GM18508 (cell line): ENCODE measurements around the gene CDYL2.

Experiments used
- ATAC-seq: cut with Tn5 transposase; IDR thresholded peaks from one replicate; pipeline ENCODE4 v1.9.1; 2021; ENCODE audit warnings: moderate number of reproducible peaks; ENCODE audit not compliant: insufficient read depth, unreplicated experiment

Gene CDYL2

GRCh38 chr16:80640316-80640715 is 164.1 kb downstream of the CDYL2 start:
- ATAC-seq: no peak

GRCh38 chr16:80639636-80640035 is 164.8 kb downstream of the CDYL2 start:
- ATAC-seq: no peak

- ATAC-seq: no peak
Measured at GRCh38 chr16:80637621-80638020, 166.8 kb downstream of the CDYL2 start.

GRCh38 chr16:80631581-80631980 is 172.8 kb downstream of the CDYL2 start:
- no peak for ATAC-seq

GRCh38 chr16:80628254-80628653 is 176.1 kb downstream of the CDYL2 start:
- ATAC-seq: no peak

- ATAC-seq: peak; percentile 99
Measured at GRCh38 chr16:80627108-80627507, 177.3 kb downstream of the CDYL2 start.

GRCh38 chr16:80623376-80623775 is 181.0 kb downstream of the CDYL2 start:
- ATAC-seq: no peak

GRCh38 chr16:80622007-80622406 is 182.4 kb downstream of the CDYL2 start:
- no peak for ATAC-seq

- no peak for ATAC-seq
Measured at GRCh38 chr16:80620736-80621605, 183.4 kb downstream of the CDYL2 start.

GRCh38 chr16:80619824-80620223 is 184.6 kb downstream of the CDYL2 start:
- no peak for ATAC-seq

- ATAC-seq: no peak
Measured at GRCh38 chr16:80618862-80619648, 185.3 kb downstream of the CDYL2 start.

GRCh38 chr16:80616362-80616761 is 188.0 kb downstream of the CDYL2 start:
- no peak for ATAC-seq

- no peak for ATAC-seq
Measured at GRCh38 chr16:80615735-80616134, 188.7 kb downstream of the CDYL2 start.

- ATAC-seq: no peak
Measured at GRCh38 chr16:80614908-80615671, 189.3 kb downstream of the CDYL2 start.

GRCh38 chr16:80612461-80613017 is 191.9 kb downstream of the CDYL2 start:
- no peak for ATAC-seq

- no peak for ATAC-seq
Measured at GRCh38 chr16:80611930-80612327, 192.5 kb downstream of the CDYL2 start.

GRCh38 chr16:80611171-80611929 is 193.0 kb downstream of the CDYL2 start:
- no peak for ATAC-seq

- ATAC-seq: no peak
Measured at GRCh38 chr16:80610481-80611156, 193.8 kb downstream of the CDYL2 start.

- ATAC-seq: no peak
Measured at GRCh38 chr16:80608946-80609345, 195.5 kb downstream of the CDYL2 start.
